Activated CD8-positive, alpha-beta memory T cell treated with anti-CD3 and anti-CD28 coated beads for 24 hours (primary cell): ENCODE measurements around the gene NKG7.
A peak's percentile ranks its signal among the peaks of the same experiment; 100 is the strongest.

Source experiments
- DNase-seq: peaks from one replicate; pipeline ENCODE4 v3.0.0-alpha.2; 2020

NKG7 gene

GRCh38 chr19:51389143-51389542 lies 16.7 kb upstream of the NKG7 start:
- no peak for DNase-seq

DNA sequence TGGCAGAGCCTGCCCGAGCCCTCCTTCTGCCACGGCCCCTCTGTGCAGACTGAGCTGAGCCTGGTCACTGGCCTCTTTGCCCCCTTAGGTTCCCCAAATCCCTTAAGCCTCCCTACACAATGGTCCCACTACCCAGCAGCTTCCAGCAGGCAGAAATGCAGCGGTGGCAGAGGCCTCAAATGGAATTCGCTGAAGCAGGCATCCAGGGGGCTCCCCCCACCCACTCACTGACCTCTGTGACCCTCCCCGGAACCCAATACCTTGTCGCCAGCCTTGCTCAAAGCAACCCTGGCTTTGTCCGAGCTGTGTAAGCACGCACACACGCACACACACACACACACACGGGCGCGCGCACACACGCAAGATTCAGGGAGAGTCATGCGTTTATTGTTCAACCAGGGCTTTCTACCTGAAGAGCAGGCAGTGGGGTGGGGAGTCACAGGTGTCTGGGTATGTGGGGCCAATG lies 15.5 kb upstream of the NKG7 start, which contains the start of gene LIM2:
Gene LIM2 (minus strand): TSS at position 51 of the 466 bp plus-strand sequence. CDS start 531 bp downstream, outside the sequence.
- DNase-seq, result no peak

- no peak for DNase-seq
These were observed 14.5 kb upstream of the NKG7 start for GRCh38 chr19:51386882-51387520.

DNA sequence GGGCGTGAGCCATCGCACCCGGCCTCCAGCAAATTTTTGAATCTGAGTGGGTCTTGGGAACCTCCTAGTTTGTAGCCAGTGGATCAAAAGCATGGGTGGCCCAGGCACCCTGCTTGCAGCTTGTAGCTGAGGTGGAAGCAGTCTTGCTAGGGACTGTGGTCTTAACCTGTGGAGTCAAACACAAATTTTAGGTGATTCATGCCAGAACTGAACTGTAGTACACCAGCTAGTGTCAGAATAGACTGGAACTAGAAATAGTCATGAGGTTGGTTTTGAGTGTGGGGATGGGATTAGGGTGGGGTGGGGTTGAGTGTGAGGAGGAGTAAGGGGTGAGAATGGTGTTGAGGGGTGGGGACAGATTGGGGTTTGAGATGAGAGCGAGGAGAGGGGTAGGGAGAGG lies 9.6 kb upstream of the NKG7 start:
- no peak for DNase-seq

- no peak for DNase-seq
These were observed 7.9 kb upstream of the NKG7 start for GRCh38 chr19:51380379-51380778.

- DNase-seq, result no peak
These were observed 5.0 kb upstream of the NKG7 start for GRCh38 chr19:51377422-51377821.

DNA sequence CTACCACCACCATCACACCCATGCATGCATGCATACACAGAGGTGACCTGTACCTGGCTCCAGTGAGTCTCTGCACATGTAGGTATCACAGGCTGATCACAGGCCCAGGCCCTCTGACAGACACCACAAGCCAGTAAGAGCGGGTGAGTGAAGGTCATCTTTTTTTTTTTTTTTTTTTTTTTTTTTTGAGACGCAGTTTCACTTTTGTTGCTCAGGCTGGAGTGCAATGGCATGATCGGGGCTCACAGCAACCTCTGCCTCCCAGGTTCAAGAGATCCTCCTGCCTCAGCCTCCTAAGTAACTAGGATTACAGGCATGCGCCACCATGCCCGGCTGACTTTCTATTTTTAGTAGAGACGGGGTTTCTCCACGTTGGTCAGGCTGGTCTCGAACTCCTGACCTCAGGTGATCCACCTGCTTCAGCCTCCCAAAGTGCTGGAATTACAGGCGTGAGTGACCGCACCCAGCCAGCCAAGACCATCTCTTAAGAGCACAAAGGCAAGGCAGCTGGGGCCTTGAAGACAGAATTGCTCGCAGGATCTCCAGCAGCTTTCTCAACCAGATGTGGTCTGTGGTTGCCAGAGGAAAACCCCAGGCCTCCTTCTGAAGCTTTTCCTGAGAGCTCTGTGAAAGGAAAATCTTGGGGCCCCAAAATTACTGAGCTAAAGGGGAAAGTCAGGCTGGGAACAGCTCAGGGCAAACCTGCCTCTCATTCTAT lies 3.2 kb upstream of the NKG7 start:
- DNase-seq, result peak; percentile 78

DNA sequence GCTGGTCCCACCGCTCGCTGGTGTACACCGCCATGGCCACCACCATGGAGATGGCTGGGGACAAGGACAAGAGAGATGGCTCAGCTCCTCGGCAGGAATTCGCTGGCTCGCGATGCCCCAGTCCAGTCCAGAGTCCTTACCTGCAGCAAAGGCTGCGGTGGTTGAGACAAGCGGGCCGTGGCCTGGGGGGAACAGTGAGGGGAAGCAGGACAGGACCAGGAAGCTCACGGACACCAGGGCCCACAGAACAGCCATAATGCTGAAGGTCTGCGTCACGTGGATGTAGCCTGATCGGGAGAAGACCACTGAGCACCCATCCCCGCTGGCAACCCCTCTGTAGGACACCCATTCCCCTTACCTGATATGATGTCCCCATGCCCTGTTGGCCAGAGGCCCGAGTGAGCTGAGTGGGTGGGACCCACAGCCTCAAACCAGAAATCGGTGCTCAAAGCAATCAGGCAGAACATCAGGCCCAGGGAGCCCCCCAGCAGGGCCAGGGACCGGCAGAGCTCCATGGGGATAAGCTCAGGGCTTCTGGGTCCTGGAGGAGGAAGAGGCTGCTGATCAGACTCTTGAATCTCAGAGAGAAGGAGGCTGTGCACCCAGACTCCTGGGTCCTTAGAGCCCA lies 319 bp downstream of the NKG7 start:
- DNase-seq, result peak; percentile 70

GRCh38 chr19:51371186-51371690 lies 1.2 kb downstream of the NKG7 start:
- DNase-seq, result no peak

- no peak for DNase-seq
These were observed 2.2 kb downstream of the NKG7 start for GRCh38 chr19:51370230-51370629.

- DNase-seq, result peak; percentile 80
These were observed 3.8 kb downstream of the NKG7 start, which contains the start of gene CLDND2 for GRCh38 chr19:51368366-51369282. Gene CLDND2 (minus strand): TSS chr19:51369003. CDS start chr19:51368577, 426 bp downstream.

- peak; percentile 100 for DNase-seq
These were observed 4.7 kb downstream of the NKG7 start for GRCh38 chr19:51367565-51368365.

GRCh38 chr19:51367255-51367564 lies 5.2 kb downstream of the NKG7 start:
- DNase-seq, result no peak

DNA sequence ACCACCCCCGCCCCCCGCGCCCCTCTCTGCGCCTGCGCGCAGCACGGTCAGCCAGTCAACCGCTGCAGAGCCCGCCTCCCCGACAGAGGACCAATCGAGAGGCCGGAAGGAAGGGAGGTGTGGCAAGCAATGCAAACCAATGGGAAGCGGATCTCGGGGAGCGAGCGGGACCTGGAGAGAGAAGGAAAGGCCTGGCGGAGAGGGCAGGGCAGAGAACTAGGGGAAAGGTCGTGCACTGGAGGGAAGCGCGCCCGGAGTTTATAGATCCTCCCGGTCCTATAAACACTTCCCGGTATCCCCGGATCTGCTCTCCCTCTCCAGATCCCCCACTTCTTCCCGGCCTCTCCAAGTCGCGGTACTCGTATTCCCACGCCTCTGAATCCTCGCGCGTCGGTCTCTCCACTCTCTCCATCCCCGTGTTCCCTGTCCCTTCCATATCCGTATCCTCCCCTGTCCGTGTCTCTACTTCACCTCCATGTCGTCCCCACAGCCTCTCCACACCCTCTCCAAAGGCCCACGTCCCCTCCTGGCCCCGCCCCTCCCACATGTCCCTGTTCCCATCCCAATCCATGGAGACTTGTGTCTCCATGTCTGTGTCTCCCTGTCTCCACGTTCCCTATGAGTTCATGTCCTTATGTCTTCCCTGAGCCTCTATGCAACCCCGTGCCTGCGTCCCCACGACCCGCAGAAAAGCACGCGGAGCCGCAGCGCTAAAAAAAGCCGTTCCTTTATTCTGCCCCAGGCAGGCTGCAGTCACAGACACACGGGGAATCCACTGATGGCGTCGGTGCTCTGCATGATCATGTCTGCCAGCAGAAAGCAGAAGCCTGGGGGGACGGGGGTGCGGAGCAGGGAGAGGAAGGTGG lies 5.8 kb downstream of the NKG7 start:
- peak; percentile 94 for DNase-seq

- peak; percentile 76 for DNase-seq
These were observed 6.5 kb downstream of the NKG7 start, which contains the start of gene ETFB for GRCh38 chr19:51365965-51366388. Gene ETFB (minus strand): TSS chr19:51366388. CDS start chr19:51366326, 62 bp downstream.

- peak; percentile 72 for DNase-seq
These were observed 7.1 kb downstream of the NKG7 start for GRCh38 chr19:51365211-51365964.

DNA sequence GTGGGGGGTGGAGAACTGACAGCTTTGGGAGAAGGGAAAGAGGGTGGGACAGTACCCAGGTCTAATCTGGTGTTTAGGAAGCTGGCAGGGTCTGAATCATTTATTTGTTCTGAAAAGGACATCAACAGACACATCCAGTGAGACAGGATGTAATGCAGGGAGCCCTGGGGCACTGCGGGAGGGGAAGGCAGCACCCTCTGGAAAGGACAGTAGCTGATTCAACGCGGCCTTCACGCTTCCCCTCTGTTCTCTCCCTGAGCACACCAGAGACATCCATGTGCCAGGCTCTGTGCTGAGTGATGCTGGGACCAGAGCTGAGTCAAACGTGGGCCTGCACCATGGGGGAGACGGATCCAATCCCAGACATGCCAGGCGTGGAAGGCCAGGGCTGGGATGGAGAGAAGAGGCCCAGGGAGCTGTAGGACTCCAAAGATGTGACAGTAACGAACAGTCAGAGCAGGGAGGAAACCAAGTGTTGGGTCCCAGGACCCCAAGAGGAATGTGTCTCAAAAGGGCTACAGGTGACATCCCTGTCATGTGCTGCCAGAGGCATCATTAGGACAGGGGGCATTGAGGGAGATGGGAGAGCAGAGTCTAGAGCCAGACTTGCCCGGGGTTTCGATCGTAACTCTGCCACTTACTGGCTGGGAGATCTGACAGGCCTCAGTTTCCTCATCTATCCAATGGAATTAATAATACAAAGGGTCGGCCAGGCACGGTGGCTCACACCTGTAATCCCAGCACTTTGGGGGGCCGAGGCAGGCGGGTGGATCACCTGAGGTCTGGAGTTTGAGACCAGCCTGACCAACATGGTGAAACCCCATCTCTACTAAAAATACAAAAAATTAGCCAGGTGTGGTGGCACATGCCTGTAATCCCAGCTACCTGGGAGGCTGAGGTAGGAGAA lies 8.0 kb downstream of the NKG7 start:
- DNase-seq, result no peak

DNA sequence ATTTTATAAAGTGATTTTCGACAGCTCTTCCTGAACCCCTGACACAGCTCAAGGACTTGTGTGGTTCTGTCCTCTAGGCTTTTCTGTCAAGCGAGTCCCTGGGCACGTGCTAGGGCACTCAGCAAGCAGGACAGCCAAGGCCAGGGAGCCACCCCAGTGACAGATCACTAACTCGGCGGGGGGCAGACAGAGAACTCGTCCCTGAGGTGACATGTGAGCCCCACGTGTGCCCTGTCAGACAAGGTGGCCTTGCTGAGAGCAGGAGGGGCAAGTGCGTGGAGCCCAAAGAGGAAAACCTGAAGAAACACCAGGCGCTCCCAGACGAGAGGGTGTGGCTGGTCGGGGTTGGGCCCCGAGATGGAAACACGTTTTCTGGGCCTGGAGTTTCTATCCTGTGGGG lies 11.2 kb downstream of the NKG7 start:
- DNase-seq, result no peak

- DNase-seq, result no peak
These were observed 13.2 kb downstream of the NKG7 start for GRCh38 chr19:51359294-51359693.
